ENCODE measurements around the gene S100A10. TPM values are rescaled to one million over a fixed set of nuclear protein-coding genes. Genes with fewer than 3 reads are reported as not detected.
A peak's percentile ranks its signal among the peaks of the same experiment; 100 is the strongest.

S100A10 gene
- total and polyA plus RNA-seq, 11 donors: 55.5 to 403 (median 196) TPM

GRCh38 chr1:152035539-152036266 is 42.0 kb upstream of the S100A10 start:
- Histone ChIP-seq H3K36me3 (peaks cover 0 to 38% (median 34%) of the 10 kb centered on the region in 9 donors), H3K27ac (peak overlapping the region; percentile 85 to 98 (median 94)), H3K9me3 (no peaks in the 10 kb centered on the region), H3K27me3 (no peaks in the 10 kb centered on the region), H3K4me3 (peak overlapping the region; percentile 44 to 93 (median 69)), H3K4me1 (peaks cover 0 to 70% (median 16%) of the 10 kb centered on the region in 12 donors)
- DNase-seq (no peak), ATAC-seq (no peak)
- WGBS, 4 donors: 33 to 36% (median 35%) methylated on average over 17 of the region's 17 CpGs
- TF ChIP-seq POLR2A (IDR thresholded peaks at IDR 0.05): no peak
- no peak for TF ChIP-seq CTCF (IDR thresholded peaks at IDR 0.05)
- intact Hi-C loops (cut with DNase I): no loop called here

GRCh38 chr1:152034654-152035538 is 41.2 kb upstream of the S100A10 start:
- WGBS, 4 donors: 23 to 33% (median 26%) methylated on average over 8 of the region's 8 CpGs
- Histone ChIP-seq H3K27ac (peak overlapping the region in 11 of 12 donors; percentile 85 to 98 (median 94)), H3K27me3 (no peaks in the 10 kb centered on the region), H3K36me3 (peaks cover 0 to 44% (median 37%) of the 10 kb centered on the region in 9 donors), H3K4me3 (peak overlapping the region; percentile 44 to 93 (median 69)), H3K9me3 (no peaks in the 10 kb centered on the region), H3K4me1 (peaks cover 0 to 70% (median 16%) of the 10 kb centered on the region in 12 donors)
- DNase-seq: peak in 3 of 5 donors; percentile 40 to 52 (median 42)
- no peak for TF ChIP-seq POLR2A (IDR thresholded peaks at IDR 0.05)
- peak; percentile 54 to 76 (median 64) for TF ChIP-seq CTCF (IDR thresholded peaks at IDR 0.05)
- intact Hi-C loops (cut with DNase I): no loop called here
- ATAC-seq: peak in 3 of 4 donors; percentile 18 to 41 (median 28)

- Histone ChIP-seq H3K36me3 (peaks cover 0 to 44% (median 37%) of the 10 kb centered on the region in 9 donors), H3K4me3 (peak overlapping the region in 9 of 12 donors; percentile 58 to 93 (median 75)), H3K9me3 (no peaks in the 10 kb centered on the region), H3K27me3 (no peaks in the 10 kb centered on the region), H3K4me1 (peaks cover 0 to 64% (median 16%) of the 10 kb centered on the region in 12 donors), H3K27ac (peak overlapping the region in 11 of 12 donors; percentile 85 to 98 (median 94))
- WGBS, 4 donors: 46 to 63% (median 51%) methylated on average over 1 of the region's 1 CpG
- intact Hi-C loops (cut with DNase I): no loop called here
- TF ChIP-seq CTCF (IDR thresholded peaks at IDR 0.05): no peak
- no peak for TF ChIP-seq POLR2A (IDR thresholded peaks at IDR 0.05)
- ATAC-seq (peak in 3 of 4 donors; percentile 12 to 31 (median 25)), DNase-seq (no peak)
Measured at GRCh38 chr1:152034324-152034653, 40.6 kb upstream of the S100A10 start.

- Histone ChIP-seq H3K4me1 (peaks cover 0 to 36% (median 11%) of the 10 kb centered on the region in 12 donors), H3K27me3 (no peaks in the 10 kb centered on the region), H3K4me3 (no peak overlapping the region), H3K27ac (no peak overlapping the region), H3K9me3 (no peaks in the 10 kb centered on the region), H3K36me3 (peaks cover 0 to 44% (median 37%) of the 10 kb centered on the region in 9 donors)
- TF ChIP-seq CTCF (IDR thresholded peaks at IDR 0.05): no peak
- TF ChIP-seq POLR2A (IDR thresholded peaks at IDR 0.05): no peak
- DNase-seq (no peak), ATAC-seq (no peak)
- intact Hi-C loops (cut with DNase I): no loop called here
- 89 to 100% (median 95%) methylated on average over 4 of the region's 4 CpGs for WGBS, 4 donors
Measured at GRCh38 chr1:152029929-152030211, 36.2 kb upstream of the S100A10 start.

Measured in heart left ventricle (tissue), 16 donors.